Stimulated activated CD8-positive, alpha-beta memory T cell treated with anti-CD3 and anti-CD28 coated beads, Interleukin-15, amount 100 ng/mL, for 48 hours (primary cell): ENCODE results near the gene KCND2.

Source experiments
- DNase-seq, 2 donors: peaks; one replicate each; pipeline ENCODE4 v3.0.0-alpha.2; 2020; ENCODE audit warnings: low read depth in 2 of 2

The KCND2 gene

GRCh38 chr7:120703585-120704240, 430.7 kb downstream of the KCND2 start:
- no peak for DNase-seq

- no peak for DNase-seq
These were observed 436.4 kb downstream of the KCND2 start for GRCh38 chr7:120709252-120709971.

- no peak for DNase-seq
These were observed 437.0 kb downstream of the KCND2 start for GRCh38 chr7:120709972-120710320.

GRCh38 chr7:120714945-120715344, 442.0 kb downstream of the KCND2 start:
- DNase-seq: no peak

GRCh38 chr7:120716307-120716706, 443.3 kb downstream of the KCND2 start:
- no peak for DNase-seq

GRCh38 chr7:120717166-120717565, 444.2 kb downstream of the KCND2 start:
- no peak for DNase-seq

GRCh38 chr7:120718361-120718760, 445.4 kb downstream of the KCND2 start:
- DNase-seq: no peak

- no peak for DNase-seq
These were observed 447.3 kb downstream of the KCND2 start for GRCh38 chr7:120720317-120720716.

- no peak for DNase-seq
These were observed 450.8 kb downstream of the KCND2 start for GRCh38 chr7:120723465-120724385.

GRCh38 chr7:120724448-120724847, 451.5 kb downstream of the KCND2 start:
- no peak for DNase-seq

GRCh38 chr7:120724955-120725354, 452.0 kb downstream of the KCND2 start:
- DNase-seq: no peak

- DNase-seq: no peak
These were observed 452.5 kb downstream of the KCND2 start for GRCh38 chr7:120725376-120726039.

- no peak for DNase-seq
These were observed 456.3 kb downstream of the KCND2 start for GRCh38 chr7:120729245-120729644.

GRCh38 chr7:120731271-120731670, 458.3 kb downstream of the KCND2 start:
- DNase-seq: no peak

GRCh38 chr7:120732256-120732655, 459.3 kb downstream of the KCND2 start:
- no peak for DNase-seq

- no peak for DNase-seq
These were observed 460.2 kb downstream of the KCND2 start for GRCh38 chr7:120733143-120733542.

GRCh38 chr7:120733835-120734234, 460.9 kb downstream of the KCND2 start:
- DNase-seq: no peak

- DNase-seq: no peak
These were observed 462.8 kb downstream of the KCND2 start for GRCh38 chr7:120735791-120736190.

- no peak for DNase-seq
These were observed 465.8 kb downstream of the KCND2 start for GRCh38 chr7:120738816-120739215.

- DNase-seq: no peak
These were observed 467.4 kb downstream of the KCND2 start for GRCh38 chr7:120740348-120740747.

GRCh38 chr7:120741371-120742042, 468.5 kb downstream of the KCND2 start:
- DNase-seq: no peak
